Pancreas (tissue), 10 donors: Measurements from ENCODE around the gene ROR2. TPM values are rescaled to one million over a fixed set of nuclear protein-coding genes. Genes with fewer than 3 reads are reported as not detected.

Source experiments
- ATAC-seq, 4 donors: fragments of 200-7000 bp; cut with Tn5 transposase; one replicate each; pipeline versions ENCODE4 v1.8.0 to v1.9.1; 2020; ENCODE audit warnings: mild to moderate bottlenecking in 4 of 4, moderate library complexity in 4 of 4
- DNase-seq, 6 donors: peaks; one replicate each; pipeline ENCODE4 v3.0.0-alpha.2; 2020
- FAIRE-seq: peaks from 2 replicates; lab custom pipeline; 2012; peaks lifted over from hg19 to GRCh38; lab: Jason Lieb, UNC
- H3K27ac ChIP-seq, 4 donors: fragments of 200-600 bp; sonication (generic); 1 replicate in 3 of 4; 2 replicates in 1 of 4; pipeline versions ENCODE4 v1.5.0 to v1.8.0; 2020
- H3K27me3 ChIP-seq, 4 donors: fragments of 200-600 bp; one replicate each; pipeline ENCODE4 v1.8.0; 2021
- H3K36me3 ChIP-seq, 3 donors: fragments of 200-600 bp; sonication (generic) in 1 of 3; one replicate each; pipeline versions ENCODE4 v1.5.0 to v1.8.0; 2020 to 2021
- H3K4me1 ChIP-seq, 3 donors: fragments of 200-600 bp; one replicate each; pipeline ENCODE4 v1.8.0; 2021
- H3K4me3 ChIP-seq, 4 donors: fragments of 200-600 bp; sonication (generic) in 2 of 4; one replicate each; pipeline versions ENCODE4 v1.5.0 to v1.8.0; 2020 to 2021
- H3K9me3 ChIP-seq, 4 donors: fragments of 200-600 bp; one replicate each; pipeline ENCODE4 v1.8.0; 2021
- CTCF ChIP-seq, 4 donors: fragments of 200-600 bp; sonication (generic) in 3 of 4; IDR thresholded peaks; one replicate each; pipeline versions ENCODE4 v1.5.0 to v1.8.0; 2021; ENCODE audit warnings: antibody characterized with exemption in 4 of 4
- WGBS, 2 donors: extraction: QIAGEN DNeasy Blood & Tissue Kit; methylation state at CpG; one replicate each; pipeline ENCODE4 v1.1.7; 2013; 5-methylcytosine and 5-hydroxymethylcytosine counted together
- intact Hi-C, 3 donors: fragments of 100-400 bp; cut with DNase I; formaldehyde crosslinking; loops; one replicate each; pipeline versions ENCODE4 v1.11.1 to v1.14.2; 2022
- polyA plus RNA-seq, 2 donors: library from polyadenylated mRNA; stranded (reverse); fragments of 200-250 nt; gene quantifications; one replicate each; pipeline ENCODE4 v1.2.3, GENCODE V29; 2013
- total RNA-seq, 6 donors: library from RNA; stranded (reverse); fragmentation: NEBNext Ultra II Directional in 4 of 6; extraction: Animal tissue kit (Norgen Biotek cat#: 25700) in 4 of 6; gene quantifications; one replicate each; pipeline versions ENCODE4 v1.2.1 to v1.2.4, GENCODE V29; 2021 to 2023
- donor health status: healthy with polysubstance abuse.
- donor health status: DM: no; HTN: no; CAD: no; lungs with moderate emphysema.
- donor health status: DM: no; HTN: no; CAD: no.
- donor health status: control.
- donor health status: control.
- donor health status: Bipolar disorder and iron deficiency.
- donor health status: DM: yes; HTN: yes; CAD: no.
- donor health status: DM: no; HTN: no; CAD: no.
- donor health status: DM: no; HTN: no; CAD: no.
- donor health status: DM: yes; HTN: yes; CAD: no.

The ROR2 gene
- total and polyA plus RNA-seq, 8 donors = 0.67 to 6.3 (median 1.2) TPM

GRCh38 chr9:91705386-91705785 lies 244.6 kb downstream of the ROR2 start:
- ATAC-seq = no peak
- H3K27ac ChIP-seq = no peak overlapping the region
- intact Hi-C loops = no loop called here

GRCh38 chr9:91700475-91700874 lies 249.6 kb downstream of the ROR2 start:
- H3K9me3 ChIP-seq = no peaks in the 10 kb centered on the region
- no peaks in the 10 kb centered on the region for H3K4me1 ChIP-seq
- DNase-seq = no peak
- no peaks in the 10 kb centered on the region for H3K36me3 ChIP-seq
- no peak for ATAC-seq
- WGBS, 2 donors = 69 to 85% methylated on average over 5 of the region's 5 CpGs
- H3K27ac ChIP-seq = no peak overlapping the region
- TF ChIP-seq CTCF (IDR thresholded peaks at IDR 0.05) = no peak
- FAIRE-seq = no peak
- H3K4me3 ChIP-seq = no peak overlapping the region
- intact Hi-C loops = no loop called here
- H3K27me3 ChIP-seq = no peaks in the 10 kb centered on the region

More at GRCh38 chr9:91705386-91705785, 244.6 kb downstream of the ROR2 start:
- no peaks in the 10 kb centered on the region for H3K9me3 ChIP-seq
- no peaks in the 10 kb centered on the region for H3K4me1 ChIP-seq
- H3K4me3 ChIP-seq = no peak overlapping the region
- 82 to 93% methylated on average over 1 of the region's 1 CpG for WGBS, 2 donors
- no peaks in the 10 kb centered on the region for H3K27me3 ChIP-seq
- DNase-seq (no peak), FAIRE-seq (no peak)
- no peaks in the 10 kb centered on the region for H3K36me3 ChIP-seq
- TF ChIP-seq CTCF (IDR thresholded peaks at IDR 0.05) = no peak

GRCh38 chr9:91698266-91698665 lies 251.8 kb downstream of the ROR2 start:
- intact Hi-C loops = no loop called here
- no peak for FAIRE-seq
- Histone ChIP-seq H3K36me3 (no peaks in the 10 kb centered on the region), H3K9me3 (no peaks in the 10 kb centered on the region), H3K27me3 (no peaks in the 10 kb centered on the region), H3K4me3 (no peak overlapping the region), H3K27ac (no peak overlapping the region), H3K4me1 (no peaks in the 10 kb centered on the region)
- 78 to 82% methylated on average over 3 of the region's 3 CpGs for WGBS, 2 donors
- no peak for TF ChIP-seq CTCF (IDR thresholded peaks at IDR 0.05)
- no peak for DNase-seq
- ATAC-seq = no peak

DNA sequence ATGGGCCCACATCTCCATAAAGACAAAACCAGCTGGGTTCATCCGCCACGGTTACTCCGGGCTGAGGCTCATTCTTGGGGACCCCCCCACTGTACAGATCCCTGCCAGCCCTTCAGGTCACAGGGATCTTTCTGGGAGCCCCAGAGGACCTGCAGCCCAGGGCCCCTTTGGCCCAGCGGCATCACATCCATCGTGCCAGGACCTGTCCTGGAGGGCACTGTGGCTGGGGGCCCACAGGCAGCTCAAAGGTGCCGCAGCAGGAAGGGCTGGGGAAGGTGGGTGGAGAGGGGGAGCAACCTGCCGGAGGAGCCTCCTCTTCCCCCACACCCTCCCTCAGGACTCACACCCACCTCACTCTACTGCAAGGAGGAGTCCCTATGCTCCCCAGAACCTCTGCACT lies 252.8 kb downstream of the ROR2 start:
- Histone ChIP-seq H3K27ac (no peak overlapping the region), H3K27me3 (no peaks in the 10 kb centered on the region), H3K9me3 (no peaks in the 10 kb centered on the region), H3K4me3 (no peak overlapping the region), H3K36me3 (no peaks in the 10 kb centered on the region), H3K4me1 (no peaks in the 10 kb centered on the region)
- no peak for TF ChIP-seq CTCF (IDR thresholded peaks at IDR 0.05)
- DNase-seq (no peak), FAIRE-seq (no peak), ATAC-seq (no peak)
- intact Hi-C loops = no loop called here
- WGBS, 2 donors = 89 to 95% methylated on average over 7 of the region's 7 CpGs

GRCh38 chr9:91694081-91694870 lies 255.8 kb downstream of the ROR2 start:
- no peak for ATAC-seq
- H3K27me3 ChIP-seq = no peaks in the 10 kb centered on the region
- no peak overlapping the region for H3K27ac ChIP-seq
- H3K4me3 ChIP-seq = no peak overlapping the region
- no peak for FAIRE-seq
- WGBS, 2 donors = 60 to 65% methylated on average over 6 of the region's 6 CpGs
- no peak for TF ChIP-seq CTCF (IDR thresholded peaks at IDR 0.05)
- no peaks in the 10 kb centered on the region for H3K9me3 ChIP-seq
- intact Hi-C loops = no loop called here
- H3K36me3 ChIP-seq = no peaks in the 10 kb centered on the region
- H3K4me1 ChIP-seq = no peaks in the 10 kb centered on the region
- no peak for DNase-seq
